Osteoblast (primary cell): ENCODE measurements around the gene TMEM234. TPM values are rescaled to one million over a fixed set of nuclear protein-coding genes. Genes with fewer than 3 reads are reported as not detected.
A peak's percentile ranks its signal among the peaks of the same experiment; 100 is the strongest.

Experiments
- DNase-seq: peaks from one replicate; pipeline ENCODE4 v3.0.0; 2011; ENCODE audit warnings: low spot score, mixed read lengths; ENCODE audit not compliant: insufficient read length; ENCODE audit errors: missing footprints
- H2AFZ ChIP-seq: 2 replicates; pipeline ENCODE4 v1.6.0; 2011; ENCODE audit warnings: mild to moderate bottlenecking, low read length
- H3K27ac ChIP-seq: 2 replicates; pipeline ENCODE4 v1.5.1; 2011; ENCODE audit warnings: mild to moderate bottlenecking, low read depth, low read length, moderate library complexity
- H3K27me3 ChIP-seq: 2 replicates; pipeline ENCODE4 v1.6.0; 2012; ENCODE audit warnings: mild to moderate bottlenecking, control low read depth, inconsistent platforms, low read length, moderate library complexity; ENCODE audit not compliant: insufficient read depth
- H3K36me3 ChIP-seq: 2 replicates; pipeline ENCODE4 v1.5.1; 2011; ENCODE audit warnings: mild to moderate bottlenecking, low read length, control low read depth, moderate library complexity; ENCODE audit not compliant: insufficient read depth
- H3K4me1 ChIP-seq: 2 replicates; pipeline ENCODE4 v1.5.1; 2011; ENCODE audit warnings: mild to moderate bottlenecking, low read length, control low read depth, moderate library complexity; ENCODE audit not compliant: insufficient read depth
- H3K4me2 ChIP-seq: 2 replicates; pipeline ENCODE4 v1.6.0; 2011; ENCODE audit warnings: mild to moderate bottlenecking, low read length; ENCODE audit not compliant: insufficient read depth
- H3K4me3 ChIP-seq: fragments of 200-600 bp; sonication (generic); 3 replicates; pipeline ENCODE4 v1.5.1; 2012; ENCODE audit warnings: mild to moderate bottlenecking, low read length, inconsistent platforms; ENCODE audit not compliant: insufficient read depth
- H3K79me2 ChIP-seq: 2 replicates; pipeline ENCODE4 v1.6.0; 2012; ENCODE audit warnings: mild to moderate bottlenecking, low read length, control low read depth, inconsistent platforms; ENCODE audit not compliant: insufficient read depth
- H3K9me3 ChIP-seq: 2 replicates; pipeline ENCODE4 v1.5.1; 2011; ENCODE audit warnings: low read depth, low read length, control low read depth
- H4K20me1 ChIP-seq: 2 replicates; pipeline ENCODE4 v1.6.0; 2012; ENCODE audit warnings: mild to moderate bottlenecking, low read length, control low read depth; ENCODE audit not compliant: insufficient read depth
- CTCF ChIP-seq: IDR thresholded peaks from 2 replicates; pipeline ENCODE4 v1.5.1; 2011; ENCODE audit warnings: mild to moderate bottlenecking, low read depth, low read length, moderate library complexity; ENCODE audit errors: extremely low read depth
- total RNA-seq: library from RNA; depleted of rRNA; stranded (reverse); fragments of >200 nt; gene quantifications from 2 replicates; pipeline ENCODE4 v1.2.3, GENCODE V29; 2012

The TMEM234 gene
- total RNA-seq, 1 donor: 24.2 TPM

GRCh38 chr1:32224285-32224684 is 2.1 kb upstream of the TMEM234 start:
- H3K4me3 ChIP-seq: no peak overlapping the region
- H3K36me3 ChIP-seq: peaks cover 51% of the 10 kb centered on the region
- H3K79me2 ChIP-seq: peaks cover 53% of the 10 kb centered on the region
- peak overlapping the region; percentile 46 for H3K27ac ChIP-seq
- H3K9me3 ChIP-seq: no peaks in the 10 kb centered on the region
- peak; percentile 15 for DNase-seq
- no peaks in the 10 kb centered on the region for H4K20me1 ChIP-seq
- no peaks in the 10 kb centered on the region for H3K27me3 ChIP-seq
- TF ChIP-seq CTCF: no peak
- H3K4me2 ChIP-seq: peak overlapping the region; percentile 100
- no peak overlapping the region for H2AFZ ChIP-seq
- H3K4me1 ChIP-seq: peaks cover 29% of the 10 kb centered on the region

- H3K9me3 ChIP-seq: no peaks in the 10 kb centered on the region
- no peak for TF ChIP-seq CTCF
- peaks cover 53% of the 10 kb centered on the region for H3K79me2 ChIP-seq
- H2AFZ ChIP-seq: no peak overlapping the region
- peak overlapping the region; percentile 17 for H3K4me3 ChIP-seq
- H3K4me2 ChIP-seq: peak overlapping the region; percentile 100
- peaks cover 52% of the 10 kb centered on the region for H3K36me3 ChIP-seq
- peaks cover 29% of the 10 kb centered on the region for H3K4me1 ChIP-seq
- H3K27me3 ChIP-seq: no peaks in the 10 kb centered on the region
- peak; percentile 44 for DNase-seq
- H3K27ac ChIP-seq: peak overlapping the region; percentile 46
- H4K20me1 ChIP-seq: no peaks in the 10 kb centered on the region
These were observed 1.5 kb upstream of the TMEM234 start for GRCh38 chr1:32223683-32224082.

- TF ChIP-seq CTCF: no peak
- H3K4me1 ChIP-seq: peaks cover 29% of the 10 kb centered on the region
- H3K79me2 ChIP-seq: peaks cover 53% of the 10 kb centered on the region
- peak overlapping the region; percentile 100 for H3K27ac ChIP-seq
- peak overlapping the region; percentile 100 for H3K4me2 ChIP-seq
- peaks cover 41% of the 10 kb centered on the region for H3K36me3 ChIP-seq
- DNase-seq: peak; percentile 80
- peak overlapping the region; percentile 20 for H2AFZ ChIP-seq
- H3K27me3 ChIP-seq: no peaks in the 10 kb centered on the region
- no peaks in the 10 kb centered on the region for H3K9me3 ChIP-seq
- H4K20me1 ChIP-seq: no peaks in the 10 kb centered on the region
- peak overlapping the region; percentile 100 for H3K4me3 ChIP-seq
These were observed 573 bp downstream of the TMEM234 start for GRCh38 chr1:32221581-32221979.

- Histone ChIP-seq H3K79me2 (peaks cover 53% of the 10 kb centered on the region), H3K4me2 (peak overlapping the region; percentile 100), H4K20me1 (no peaks in the 10 kb centered on the region), H3K36me3 (peaks cover 43% of the 10 kb centered on the region), H3K9me3 (no peaks in the 10 kb centered on the region), H3K4me1 (peaks cover 29% of the 10 kb centered on the region), H3K4me3 (peak overlapping the region; percentile 100), H3K27ac (peak overlapping the region; percentile 100), H3K27me3 (no peaks in the 10 kb centered on the region), H2AFZ (peak overlapping the region; percentile 20)
- peak; percentile 22 for DNase-seq
- no peak for TF ChIP-seq CTCF
These were observed 1.2 kb downstream of the TMEM234 start for GRCh38 chr1:32220746-32221580.
